ENCODE data around the gene VAC14.
A peak's percentile ranks its signal among the peaks of the same experiment; 100 is the strongest.
"Not testable (repeated sequence)": the region's sequence is repeated elsewhere in the genome, so short reads cannot be mapped to it uniquely, and the experiment has no call there.

VAC14 gene

GRCh38 chr16:70758786-70759185 is 42.2 kb downstream of the VAC14 start:
- FAIRE-seq = no peak

- FAIRE-seq = no peak
Measured at GRCh38 chr16:70757183-70757582, 43.8 kb downstream of the VAC14 start.

GRCh38 chr16:70756071-70756470 is 44.9 kb downstream of the VAC14 start:
- no peak for FAIRE-seq

- FAIRE-seq = no peak
Measured at GRCh38 chr16:70754851-70755600, 45.9 kb downstream of the VAC14 start.

GRCh38 chr16:70754371-70754770 is 46.6 kb downstream of the VAC14 start:
- no peak for FAIRE-seq

- no peak for FAIRE-seq
Measured at GRCh38 chr16:70753694-70754325, 47.1 kb downstream of the VAC14 start.

DNA sequence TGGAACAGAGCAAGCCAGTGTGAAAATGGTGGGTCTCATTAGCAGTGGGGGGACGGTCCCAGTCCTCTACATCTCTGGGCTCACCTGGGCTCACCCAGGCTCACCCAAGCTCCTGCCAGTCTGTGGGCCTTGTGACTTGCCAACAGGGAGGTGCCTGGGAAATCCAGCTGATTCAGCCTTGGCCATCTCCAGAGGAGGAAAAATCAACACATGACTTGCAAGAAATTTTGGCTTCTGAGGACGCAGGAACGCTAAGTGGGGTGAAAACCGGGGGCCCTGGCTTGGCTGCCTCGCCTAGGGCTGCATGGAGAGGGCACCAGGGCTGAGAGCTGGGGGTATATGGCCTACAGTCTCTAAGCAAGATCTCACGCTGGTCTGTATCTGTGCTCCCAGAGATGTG is 47.7 kb downstream of the VAC14 start:
- FAIRE-seq = no peak

- no peak for FAIRE-seq
Measured at GRCh38 chr16:70752426-70752825, 48.5 kb downstream of the VAC14 start.

GRCh38 chr16:70751593-70751992 is 49.4 kb downstream of the VAC14 start:
- FAIRE-seq = no peak

- peak; percentile 66 for FAIRE-seq
Measured at GRCh38 chr16:70750893-70751467, 50.0 kb downstream of the VAC14 start.

DNA sequence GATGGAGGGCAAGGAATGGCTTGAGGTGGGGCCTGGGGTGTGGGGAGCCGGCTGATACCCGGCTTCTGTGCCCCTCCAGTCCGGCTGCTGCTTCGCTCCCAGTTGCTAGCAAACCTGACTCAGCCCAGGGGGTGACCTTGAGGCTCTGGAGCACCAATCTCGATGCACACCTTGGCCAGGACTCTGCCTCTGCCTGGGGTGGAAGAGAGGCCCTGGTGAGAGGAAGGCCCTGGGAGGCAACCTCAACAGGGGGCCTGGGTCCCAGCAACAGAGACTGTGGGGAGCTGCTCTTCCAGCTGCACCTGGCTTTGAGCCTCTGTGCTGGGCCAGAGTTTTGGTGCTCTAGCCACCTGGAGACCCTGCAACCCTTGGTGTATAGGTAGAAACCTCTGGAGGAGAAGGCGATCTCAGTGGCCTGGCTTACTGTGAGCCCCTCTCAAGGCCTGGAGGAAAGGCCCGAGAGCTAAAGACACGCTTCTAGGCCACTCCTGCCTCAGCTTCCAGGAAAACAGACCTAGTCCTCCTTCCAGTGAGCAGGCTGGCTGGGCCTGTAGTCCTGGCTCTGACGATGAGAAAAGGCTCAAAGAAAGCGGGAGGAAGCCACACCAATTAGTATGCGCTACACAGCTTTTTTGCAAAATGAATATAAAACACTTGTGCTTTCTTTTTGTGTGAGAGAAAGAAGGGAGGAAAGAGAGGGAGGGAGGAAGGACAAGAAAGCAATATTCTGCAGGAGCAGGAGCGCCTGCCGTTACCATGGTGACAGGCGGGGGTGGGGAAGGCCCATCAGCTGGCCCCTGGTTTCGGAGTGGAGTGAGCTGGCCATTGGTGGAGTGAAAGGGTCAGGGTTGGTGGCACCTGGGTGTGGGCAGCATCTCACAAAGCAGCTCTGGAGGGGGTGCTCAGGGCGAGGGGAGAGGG is 51.0 kb downstream of the VAC14 start:
- no peak for FAIRE-seq

DNA sequence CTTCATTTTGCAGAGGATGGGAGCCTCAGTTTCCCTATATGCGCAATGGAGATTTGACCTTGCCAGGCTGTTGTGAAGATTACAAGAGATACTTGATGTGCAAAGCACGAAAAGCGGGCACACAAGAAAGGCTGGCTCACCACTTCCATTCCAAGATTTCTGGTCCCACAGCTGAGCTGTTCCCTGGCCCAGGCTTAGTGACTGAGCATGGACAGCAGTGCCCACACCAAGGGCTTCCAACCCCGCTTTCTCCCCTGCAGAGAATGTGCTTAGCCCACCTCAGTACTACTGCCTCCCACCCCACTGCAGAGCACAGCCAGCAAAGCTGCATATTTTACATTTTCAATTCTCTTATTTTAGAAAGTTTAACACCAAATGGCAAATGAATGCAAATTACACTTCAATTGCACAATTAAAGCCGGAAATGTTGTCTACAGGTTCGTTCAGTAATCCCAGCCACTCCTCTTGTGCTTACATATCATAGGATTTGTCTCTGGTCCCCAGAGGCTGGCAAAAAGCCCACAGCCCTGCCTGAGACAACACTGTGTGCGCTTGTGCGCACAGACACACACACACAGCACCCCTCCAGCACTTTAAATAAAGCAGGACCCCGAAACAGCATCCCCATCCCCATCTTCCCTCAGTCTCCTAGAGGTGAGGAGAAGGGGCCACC is 51.8 kb downstream of the VAC14 start:
- no peak for FAIRE-seq

DNA sequence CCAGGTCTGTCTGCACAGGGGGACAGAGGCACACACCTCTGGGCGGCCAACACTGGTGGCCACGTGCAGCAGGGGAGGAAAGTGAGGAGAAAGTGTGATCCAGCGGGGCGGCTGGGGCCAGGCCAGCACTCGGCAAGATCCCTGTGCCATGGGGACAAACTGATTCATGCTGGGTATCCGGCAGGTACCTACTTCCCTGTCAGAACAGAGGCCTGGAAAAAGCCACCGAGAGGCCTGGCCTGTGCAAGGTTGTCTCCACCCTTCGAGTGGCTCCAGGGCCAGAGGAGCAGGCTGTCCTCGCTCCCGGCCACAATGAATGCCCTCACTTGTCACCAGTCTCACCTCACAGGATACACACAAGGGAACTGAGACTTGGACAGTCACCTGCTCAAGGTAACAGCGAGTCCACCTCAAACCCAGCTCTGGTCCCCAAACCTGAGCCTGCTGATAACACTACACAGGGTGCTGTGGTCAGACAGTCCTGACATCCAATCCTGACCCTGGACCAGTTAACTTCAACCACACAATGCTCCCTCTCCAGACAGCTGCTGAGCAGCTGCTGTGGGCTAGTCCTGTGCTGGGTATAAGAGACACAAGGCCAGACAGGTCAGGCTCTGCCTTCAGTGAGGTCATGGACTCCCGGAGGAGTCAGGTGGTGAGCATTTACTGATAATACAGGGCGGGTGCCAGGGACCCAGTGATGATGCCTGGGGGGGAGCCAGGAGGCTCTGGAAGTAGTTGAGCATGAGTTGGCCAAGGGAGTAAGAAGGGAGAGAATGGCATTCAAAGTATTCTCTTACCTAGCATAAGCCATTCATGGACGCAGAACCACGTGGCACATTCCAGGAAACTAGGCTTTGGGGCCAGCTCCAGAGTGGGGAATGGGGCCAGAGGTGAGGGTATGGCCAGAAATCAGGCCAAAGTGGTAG is 53.0 kb downstream of the VAC14 start:
- no peak for FAIRE-seq

DNA sequence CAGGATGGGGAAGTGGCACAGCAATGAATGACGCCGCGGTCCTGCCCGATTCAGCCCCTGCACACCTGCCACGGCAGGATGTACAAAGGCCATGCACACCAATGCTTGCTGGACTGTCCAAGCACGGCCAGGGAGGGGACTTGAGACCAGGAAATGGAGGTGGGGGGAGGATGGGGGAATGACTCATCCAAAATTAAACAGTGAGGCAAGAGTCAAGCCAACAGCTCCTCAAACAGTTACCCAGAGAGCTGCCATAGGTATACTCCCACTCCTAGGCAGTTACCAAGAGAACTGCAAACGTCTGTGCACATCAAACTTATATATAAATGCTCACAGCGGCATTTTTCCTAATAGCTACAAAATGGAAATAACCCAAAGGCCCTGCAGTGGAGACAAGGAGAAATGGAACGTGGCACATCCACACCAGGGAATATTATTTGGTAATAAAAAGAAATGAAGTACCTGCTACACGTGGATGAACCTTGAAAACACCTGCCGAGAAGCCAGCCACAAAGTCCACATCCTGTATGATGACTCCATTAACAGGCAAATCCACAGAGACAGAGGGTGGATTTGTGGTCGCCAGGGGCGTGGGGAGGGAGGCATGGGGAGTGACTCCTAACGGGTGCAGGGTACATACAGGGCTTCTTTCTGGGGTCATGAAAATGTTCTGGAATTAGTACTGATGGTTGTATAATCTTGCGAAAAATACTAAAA is 54.1 kb downstream of the VAC14 start:
- no peak for FAIRE-seq

DNA sequence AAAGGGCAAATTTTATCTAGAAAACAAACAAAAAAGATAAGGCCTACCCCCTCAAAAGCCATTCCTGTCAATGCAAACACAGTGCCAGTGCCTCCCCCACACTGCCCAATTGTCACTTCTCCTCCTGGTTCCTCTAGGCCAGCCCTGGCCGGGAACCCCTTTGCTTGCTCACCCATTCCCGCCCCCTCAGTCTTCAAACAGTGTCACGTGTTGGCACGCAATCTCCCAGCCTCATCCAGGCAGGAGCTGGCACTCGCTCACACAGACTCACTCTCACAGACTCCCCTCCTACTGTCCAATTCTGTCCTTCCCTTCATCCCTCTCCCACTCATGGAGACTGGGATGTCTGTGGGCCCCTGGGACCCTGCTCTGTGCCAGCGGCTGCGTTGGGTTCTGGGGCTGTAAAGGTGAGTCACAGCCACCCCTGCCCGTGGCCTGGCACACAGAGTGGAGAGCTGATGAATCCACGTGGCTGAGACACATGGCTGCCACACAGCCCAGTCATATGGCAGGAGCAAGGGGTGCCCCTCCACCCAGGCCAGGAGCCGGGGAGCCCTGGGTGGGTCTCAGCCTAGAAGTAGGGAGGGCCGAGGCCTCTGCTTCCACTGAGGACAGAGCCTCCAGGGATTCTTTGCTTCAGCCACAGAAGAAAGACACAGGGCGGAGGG is 54.8 kb downstream of the VAC14 start:
- FAIRE-seq = no peak

GRCh38 chr16:70745536-70746025 is 55.4 kb downstream of the VAC14 start:
- no peak for FAIRE-seq

- no peak for FAIRE-seq
Measured at GRCh38 chr16:70744366-70744765, 56.6 kb downstream of the VAC14 start.

GRCh38 chr16:70743791-70744190 is 57.2 kb downstream of the VAC14 start:
- FAIRE-seq = no peak

DNA sequence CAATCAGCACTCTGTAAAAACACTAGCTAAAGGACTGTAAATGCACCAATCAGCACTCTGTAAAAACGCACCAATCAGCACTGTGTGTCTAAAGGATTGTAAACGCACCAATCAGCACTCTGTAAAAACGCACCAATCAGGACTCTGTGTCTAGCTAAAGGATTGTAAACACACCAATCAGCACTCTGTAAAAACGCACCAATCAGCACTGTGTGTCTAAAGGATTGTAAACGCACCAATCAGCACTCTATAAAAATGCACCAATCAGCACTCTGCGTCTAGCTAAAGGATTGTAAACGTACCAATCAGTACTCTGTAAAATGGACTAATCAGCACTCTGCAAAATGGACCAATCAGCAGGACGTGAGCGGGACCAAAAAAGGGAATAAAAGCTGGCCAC is 58.0 kb downstream of the VAC14 start:
- FAIRE-seq = not testable (repeated sequence)

GRCh38 chr16:70741783-70742125 is 59.2 kb downstream of the VAC14 start:
- FAIRE-seq = no peak

All from endometrium (tissue), 2 donors.